ENCODE results near the gene ZFAND2B. TPM values are rescaled to one million over a fixed set of nuclear protein-coding genes. Genes with fewer than 3 reads are reported as not detected.

Gene ZFAND2B
- total RNA-seq, 2 experiments from 2014 or later, result 51.4 to 56.7 TPM

GRCh38 chr2:219230059-219230540 lies 23.5 kb downstream of the ZFAND2B start:
- Mint-ChIP-seq H3K36me3 (ENCODE audit: low read depth) (peaks cover 77% of the 10 kb centered on the region), H3K9me3 (no peaks in the 10 kb centered on the region), H3K27me3 (no peaks in the 10 kb centered on the region), H3K4me1 (peaks cover 55% of the 10 kb centered on the region), H3K4me3 (peak overlapping the region; percentile 99), H3K27ac (peak overlapping the region; percentile 100)
- peak; percentile 56 for DNase-seq
- ChIA-PET POLR2A (interaction anchor here (0.6 to 15.5 kb wide), 14 partner anchors 9 to 825 kb away, joined by 3 to 425 read pairs (median 12); partner anchors contain the start of genes ABCB6, CNPPD1, DNAJB2 and GLB1L), CTCF (interaction anchor here (0.7 to 2.8 kb wide), 14 partner anchors 9 to 73 kb away, joined by 3 to 19 read pairs (median 5); partner anchors contain the start of genes DNAJB2, GLB1L, STK16 and TUBA4A)

DNA sequence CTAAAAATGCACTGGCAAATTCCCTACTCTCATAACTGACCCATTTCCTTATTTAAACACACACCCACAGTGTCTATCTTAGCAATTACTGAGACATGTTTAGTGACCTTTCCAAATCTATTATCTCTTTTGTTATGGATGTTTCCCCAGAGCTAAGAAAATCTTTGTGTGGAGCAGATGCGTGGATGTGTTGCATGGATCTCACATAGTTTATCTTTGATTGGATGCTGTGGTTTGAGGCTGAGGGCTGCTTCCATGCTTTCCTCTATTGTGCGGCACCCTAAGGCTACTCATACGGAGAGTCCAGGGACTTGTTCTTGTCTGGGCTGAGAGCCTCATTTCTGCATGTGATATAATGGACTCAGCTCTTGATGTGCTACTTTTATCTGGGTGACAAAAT lies 27.7 kb downstream of the ZFAND2B start:
- Mint-ChIP-seq H3K27ac (no peak overlapping the region), H3K27me3 (no peaks in the 10 kb centered on the region), H3K9me3 (no peaks in the 10 kb centered on the region), H3K36me3 (ENCODE audit: low read depth) (peaks cover 79% of the 10 kb centered on the region), H3K4me3 (no peak overlapping the region), H3K4me1 (peaks cover 30% of the 10 kb centered on the region)
- CTCF ChIA-PET, result no interaction called here
- POLR2A ChIA-PET, result interaction anchor here (15.5 kb wide), 1 partner anchor 14 kb away, joined by 425 read pairs; the partner anchor contains the start of genes GLB1L, STK16, TUBA4A and TUBA4B
- DNase-seq, result no peak

GRCh38 chr2:219243291-219243761 lies 36.7 kb downstream of the ZFAND2B start:
- H3K4me3 Mint-ChIP-seq, result peak overlapping the region; percentile 39
- no peak for DNase-seq
- CTCF ChIA-PET, result interaction anchor here (3.7 kb wide), 1 partner anchor 51 kb away, joined by 32 read pairs; no protein-coding TSS in a partner anchor
- peak overlapping the region; percentile 56 for H3K27ac Mint-ChIP-seq
- POLR2A ChIA-PET, result interaction anchor here (0.6 to 15.2 kb wide), 4 partner anchors 10 to 159 kb away, joined by 3 to 425 read pairs (median 40); partner anchors contain the start of genes ANKZF1, ATG9A, CNPPD1 and TUBA4A
- peaks cover 46% of the 10 kb centered on the region for H3K4me1 Mint-ChIP-seq
- peaks cover 31% of the 10 kb centered on the region for H3K36me3 Mint-ChIP-seq (ENCODE audit: low read depth)
- no peaks in the 10 kb centered on the region for H3K9me3 Mint-ChIP-seq
- no peaks in the 10 kb centered on the region for H3K27me3 Mint-ChIP-seq

GRCh38 chr2:219244789-219245147 lies 38.2 kb downstream of the ZFAND2B start:
- H3K27me3 Mint-ChIP-seq, result no peaks in the 10 kb centered on the region
- H3K4me1 Mint-ChIP-seq, result peaks cover 60% of the 10 kb centered on the region
- H3K4me3 Mint-ChIP-seq, result peak overlapping the region; percentile 100
- peak overlapping the region; percentile 81 for H3K27ac Mint-ChIP-seq
- DNase-seq, result no peak
- ChIA-PET POLR2A (interaction anchor here (0.6 to 15.2 kb wide), 17 partner anchors 9 to 143 kb away, joined by 3 to 425 read pairs (median 5); partner anchors contain the start of genes ABCB6, ANKZF1, ATG9A and CNPPD1), CTCF (interaction anchor here (0.9 to 3.7 kb wide), 12 partner anchors 10 to 351 kb away, joined by 3 to 32 read pairs (median 7); partner anchors contain the start of genes ANKZF1, ATG9A, CNPPD1 and DNAJB2)
- peaks cover 40% of the 10 kb centered on the region for H3K36me3 Mint-ChIP-seq (ENCODE audit: low read depth)
- no peaks in the 10 kb centered on the region for H3K9me3 Mint-ChIP-seq

DNA sequence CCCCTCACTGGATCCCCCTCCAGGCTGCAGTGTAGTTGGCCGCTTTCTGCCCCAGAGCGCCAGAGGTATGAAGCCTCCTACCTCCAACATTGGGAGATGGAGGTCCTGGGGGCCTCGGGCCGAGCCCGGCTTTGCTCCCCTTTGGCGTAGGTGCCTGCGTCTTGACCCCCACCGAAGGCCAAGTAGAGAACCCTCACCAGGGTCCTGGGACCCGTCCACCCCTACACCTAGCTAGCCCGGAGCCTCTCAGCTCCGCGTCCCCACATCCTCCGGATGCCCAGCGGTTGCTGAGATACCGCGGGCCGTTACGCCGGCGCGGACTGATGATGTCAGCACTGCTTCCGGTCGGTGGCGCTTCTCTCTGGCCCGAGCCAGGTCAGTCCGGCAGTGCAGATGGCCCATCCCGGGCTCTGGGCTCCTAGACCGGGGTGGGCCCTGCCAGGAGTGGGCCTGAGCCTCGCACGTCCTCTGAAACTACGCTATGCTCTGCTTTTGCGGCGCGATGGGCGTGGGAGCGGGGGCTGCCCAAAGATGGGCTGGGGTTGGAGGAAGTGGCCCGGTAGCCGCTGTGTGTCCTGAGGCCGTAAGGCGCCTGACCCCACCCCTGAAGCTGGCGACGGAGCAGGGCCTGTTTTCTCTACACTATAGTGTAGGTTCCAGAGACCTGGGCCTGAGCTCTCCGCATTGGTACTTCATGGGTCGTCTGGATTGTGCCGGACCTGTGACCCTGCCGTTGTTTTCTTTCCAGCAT lies 38.7 kb downstream of the ZFAND2B start, which contains the start of the genes GLB1L and STK16:
Gene GLB1L, minus strand, starts transcription at position 297 of the 751 bp plus-strand sequence. CDS start 1,871 bp downstream, outside the sequence.
Gene STK16, plus strand, starts transcription at position 332 of the 751 bp plus-strand sequence. CDS start 521 bp downstream, outside the sequence.
- ChIA-PET POLR2A (interaction anchor here (0.6 to 15.2 kb wide), 18 partner anchors 9 to 142 kb away, joined by 3 to 425 read pairs (median 4); partner anchors contain the start of genes ABCB6, ANKZF1, ATG9A and CNPPD1), CTCF (interaction anchor here (0.9 to 3.7 kb wide), 15 partner anchors 9 to 351 kb away, joined by 3 to 32 read pairs (median 4); partner anchors contain the start of genes ANKZF1, ATG9A, CNPPD1 and DNAJB2)
- Mint-ChIP-seq H3K36me3 (ENCODE audit: low read depth) (peaks cover 42% of the 10 kb centered on the region), H3K4me1 (peaks cover 66% of the 10 kb centered on the region), H3K9me3 (no peaks in the 10 kb centered on the region), H3K4me3 (peak within 1 kb of the TSS; percentile 100), H3K27ac (peak within 1 kb of the TSS; percentile 81), H3K27me3 (no peaks in the 10 kb centered on the region)
- peak; percentile 92 for DNase-seq

DNA sequence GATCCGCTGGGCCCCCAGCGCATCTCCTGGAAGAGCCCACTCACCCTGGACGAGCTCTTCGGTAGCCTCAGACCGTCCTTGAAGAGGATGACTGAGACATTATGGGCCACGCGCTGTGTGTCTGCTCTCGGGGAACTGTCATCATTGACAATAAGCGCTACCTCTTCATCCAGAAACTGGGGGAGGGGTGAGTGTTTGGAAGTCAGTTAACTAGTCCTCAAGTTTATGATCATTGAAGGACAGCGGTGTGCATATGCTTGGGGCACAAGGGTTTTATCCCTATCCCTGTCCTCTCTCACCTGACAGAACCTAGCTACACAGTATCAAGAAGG lies 39.3 kb downstream of the ZFAND2B start:
- Mint-ChIP-seq H3K9me3 (no peaks in the 10 kb centered on the region), H3K4me3 (peak overlapping the region; percentile 100), H3K27me3 (no peaks in the 10 kb centered on the region), H3K36me3 (ENCODE audit: low read depth) (peaks cover 48% of the 10 kb centered on the region), H3K4me1 (peaks cover 71% of the 10 kb centered on the region), H3K27ac (peak overlapping the region; percentile 81)
- POLR2A ChIA-PET, result interaction anchor here (1.1 to 15.2 kb wide), 11 partner anchors 8 to 141 kb away, joined by 3 to 425 read pairs (median 12); partner anchors contain the start of genes ABCB6, ANKZF1, ATG9A and CNPPD1
- no peak for DNase-seq
- CTCF ChIA-PET, result interaction anchor here (0.9 to 3.7 kb wide), 11 partner anchors 8 to 86 kb away, joined by 3 to 32 read pairs (median 7); partner anchors contain the start of genes ANKZF1, ATG9A, CNPPD1 and DNAJB2

- H3K27ac Mint-ChIP-seq, result peak overlapping the region; percentile 81
- DNase-seq, result no peak
- peaks cover 78% of the 10 kb centered on the region for H3K4me1 Mint-ChIP-seq
- H3K4me3 Mint-ChIP-seq, result peak overlapping the region; percentile 100
- peaks cover 55% of the 10 kb centered on the region for H3K36me3 Mint-ChIP-seq (ENCODE audit: low read depth)
- POLR2A ChIA-PET, result interaction anchor here (1.3 to 15.2 kb wide), 6 partner anchors 7 to 70 kb away, joined by 3 to 425 read pairs (median 25); partner anchors contain the start of genes ABCB6, ANKZF1, ATG9A and CNPPD1
- H3K9me3 Mint-ChIP-seq, result no peaks in the 10 kb centered on the region
- CTCF ChIA-PET, result interaction anchor here (1.0 to 3.7 kb wide), 7 partner anchors 8 to 87 kb away, joined by 3 to 32 read pairs (median 12); partner anchors contain the start of genes CNPPD1, DNAJB2 and TUBA4A
- no peaks in the 10 kb centered on the region for H3K27me3 Mint-ChIP-seq
Measured at GRCh38 chr2:219246559-219246958, 40.0 kb downstream of the ZFAND2B start.

- peaks cover 69% of the 10 kb centered on the region for H3K36me3 Mint-ChIP-seq (ENCODE audit: low read depth)
- CTCF ChIA-PET, result interaction anchor here (0.8 to 9.7 kb wide), 8 partner anchors 12 to 52 kb away, joined by 3 to 120 read pairs (median 4); partner anchors contain the start of genes ANKZF1, ATG9A and DNAJB2
- peak; percentile 76 for DNase-seq
Measured at GRCh38 chr2:219247678-219248642, 41.4 kb downstream of the ZFAND2B start.

DNA sequence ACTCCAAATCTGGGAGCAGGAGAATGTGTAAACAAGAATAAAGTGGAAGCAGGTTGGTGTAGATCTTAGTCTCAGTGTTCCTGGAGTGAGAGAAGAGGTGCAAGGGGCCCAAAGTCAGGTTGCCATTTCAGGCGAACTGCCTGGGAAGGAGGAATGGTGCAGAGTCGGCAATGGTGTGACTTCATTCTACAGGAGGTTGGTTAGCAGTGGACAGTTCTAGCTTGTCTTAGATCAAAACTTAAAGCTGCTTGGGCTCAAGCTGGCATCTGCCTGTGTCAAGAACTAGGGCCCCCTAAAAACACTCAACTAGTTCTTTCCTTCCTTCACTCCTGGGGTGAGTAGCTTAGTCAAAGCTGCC lies 42.2 kb downstream of the ZFAND2B start:
- ChIA-PET POLR2A (interaction anchor here (0.7 to 15.2 kb wide), 10 partner anchors 16 to 90 kb away, joined by 3 to 425 read pairs (median 8); partner anchors contain the start of genes ABCB6, ANKZF1, ATG9A and CNPPD1), CTCF (interaction anchor here (1.0 to 9.7 kb wide), 7 partner anchors 11 to 89 kb away, joined by 3 to 120 read pairs (median 4); partner anchors contain the start of genes ANKZF1, ATG9A, DNAJB2 and NHEJ1)
- H3K4me1 Mint-ChIP-seq, result peaks cover 81% of the 10 kb centered on the region
- H3K36me3 Mint-ChIP-seq (ENCODE audit: low read depth), result peaks cover 73% of the 10 kb centered on the region
- DNase-seq, result no peak
- H3K27ac Mint-ChIP-seq, result peak overlapping the region; percentile 81
- H3K4me3 Mint-ChIP-seq, result peak overlapping the region; percentile 100
- no peaks in the 10 kb centered on the region for H3K9me3 Mint-ChIP-seq
- no peaks in the 10 kb centered on the region for H3K27me3 Mint-ChIP-seq

More at GRCh38 chr2:219247678-219248642, 41.4 kb downstream of the ZFAND2B start:
- Mint-ChIP-seq H3K27ac (peak overlapping the region; percentile 81), H3K9me3 (no peaks in the 10 kb centered on the region), H3K4me3 (peak overlapping the region; percentile 100), H3K4me1 (peaks cover 87% of the 10 kb centered on the region), H3K27me3 (no peaks in the 10 kb centered on the region)
- POLR2A ChIA-PET, result interaction anchor here (0.6 to 15.2 kb wide), 13 partner anchors 15 to 1018 kb away, joined by 3 to 425 read pairs (median 5); partner anchors contain the start of genes ABCB6, ANKZF1, ATG9A and CNPPD1

GRCh38 chr2:219249203-219249980 lies 42.8 kb downstream of the ZFAND2B start:
- peaks cover 77% of the 10 kb centered on the region for H3K4me1 Mint-ChIP-seq
- peak; percentile 66 for DNase-seq
- ChIA-PET CTCF (interaction anchor here (1.1 to 9.7 kb wide), 8 partner anchors 20 to 89 kb away, joined by 3 to 120 read pairs (median 4); partner anchors contain the start of genes ANKZF1, ATG9A, CNPPD1 and DNAJB2), POLR2A (interaction anchor here (1.0 to 15.2 kb wide), 10 partner anchors 17 to 853 kb away, joined by 3 to 425 read pairs (median 8); partner anchors contain the start of genes ABCB6, ANKZF1, ATG9A and CNPPD1)
- peak overlapping the region; percentile 81 for H3K27ac Mint-ChIP-seq
- no peaks in the 10 kb centered on the region for H3K27me3 Mint-ChIP-seq
- peaks cover 73% of the 10 kb centered on the region for H3K36me3 Mint-ChIP-seq (ENCODE audit: low read depth)
- peak overlapping the region; percentile 100 for H3K4me3 Mint-ChIP-seq
- H3K9me3 Mint-ChIP-seq, result no peaks in the 10 kb centered on the region

Measured in activated CD4-positive, alpha-beta memory T cell treated with anti-CD3 and anti-CD28 coated beads, Interleukin-2, amount 10 ng/mL, durations not matched to agents 7 days and 5 days (primary cell).